NCI-H128 (cell line): Measurements from ENCODE around the gene C1QTNF5.
"Not testable (repeated sequence)": the region's sequence is repeated elsewhere in the genome, so short reads cannot be mapped to it uniquely, and the experiment has no call there.

Experiments
- DNase-seq: peaks from one replicate; lab custom pipeline; 2025; ENCODE audit not compliant: unreplicated experiment; lab: John Stamatoyannopoulos, UW

C1QTNF5 gene, protein sequence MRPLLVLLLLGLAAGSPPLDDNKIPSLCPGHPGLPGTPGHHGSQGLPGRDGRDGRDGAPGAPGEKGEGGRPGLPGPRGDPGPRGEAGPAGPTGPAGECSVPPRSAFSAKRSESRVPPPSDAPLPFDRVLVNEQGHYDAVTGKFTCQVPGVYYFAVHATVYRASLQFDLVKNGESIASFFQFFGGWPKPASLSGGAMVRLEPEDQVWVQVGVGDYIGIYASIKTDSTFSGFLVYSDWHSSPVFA

DNA sequence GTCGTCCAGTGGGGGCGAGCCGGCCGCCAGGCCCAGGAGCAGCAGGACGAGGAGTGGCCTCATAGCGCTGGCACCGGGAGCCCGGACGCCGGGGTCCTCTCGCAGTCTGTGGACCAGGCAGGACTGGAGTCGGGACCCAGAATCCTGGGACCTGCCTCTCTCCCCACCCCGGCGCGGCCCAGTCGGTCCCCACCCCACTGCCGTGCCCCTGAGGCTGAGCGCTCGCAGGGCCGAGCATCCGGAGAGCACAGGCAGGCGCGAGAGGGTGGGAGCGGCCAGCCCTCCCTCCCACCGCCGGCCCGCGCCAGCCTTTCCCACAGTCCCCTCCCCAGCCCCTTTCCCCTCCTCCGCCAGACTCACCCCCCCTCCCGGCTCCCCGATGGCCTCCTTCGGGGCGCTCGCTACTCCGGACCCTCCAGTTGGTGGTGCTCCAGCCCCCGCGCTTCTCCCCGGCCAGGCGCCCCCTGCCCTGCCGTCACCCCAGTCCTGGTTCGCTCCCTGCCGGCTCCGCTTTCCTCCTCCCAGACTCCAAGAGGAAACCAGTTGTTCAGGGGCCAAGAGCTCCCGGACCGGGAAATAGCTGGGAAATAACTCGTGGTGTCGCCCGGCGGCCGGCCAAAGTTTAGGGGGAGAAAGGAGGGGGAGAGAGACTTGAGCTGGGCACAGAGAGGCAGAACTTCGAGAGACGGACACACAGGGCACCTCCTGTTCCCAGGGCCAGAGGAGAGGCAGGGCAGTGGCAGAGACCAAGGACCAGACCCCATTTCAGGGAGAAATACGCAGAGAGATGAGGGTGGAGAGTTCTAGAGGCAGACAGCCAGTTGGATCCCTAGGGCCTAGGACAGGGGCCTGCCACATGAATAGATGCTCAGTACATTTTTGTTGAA lies at the start of gene C1QTNF5:
TSS of gene C1QTNF5 (minus strand) at position 549 of the 887 bp plus-strand sequence. CDS start at position 63, 486 bp downstream.
- no peak for DNase-seq

DNA sequence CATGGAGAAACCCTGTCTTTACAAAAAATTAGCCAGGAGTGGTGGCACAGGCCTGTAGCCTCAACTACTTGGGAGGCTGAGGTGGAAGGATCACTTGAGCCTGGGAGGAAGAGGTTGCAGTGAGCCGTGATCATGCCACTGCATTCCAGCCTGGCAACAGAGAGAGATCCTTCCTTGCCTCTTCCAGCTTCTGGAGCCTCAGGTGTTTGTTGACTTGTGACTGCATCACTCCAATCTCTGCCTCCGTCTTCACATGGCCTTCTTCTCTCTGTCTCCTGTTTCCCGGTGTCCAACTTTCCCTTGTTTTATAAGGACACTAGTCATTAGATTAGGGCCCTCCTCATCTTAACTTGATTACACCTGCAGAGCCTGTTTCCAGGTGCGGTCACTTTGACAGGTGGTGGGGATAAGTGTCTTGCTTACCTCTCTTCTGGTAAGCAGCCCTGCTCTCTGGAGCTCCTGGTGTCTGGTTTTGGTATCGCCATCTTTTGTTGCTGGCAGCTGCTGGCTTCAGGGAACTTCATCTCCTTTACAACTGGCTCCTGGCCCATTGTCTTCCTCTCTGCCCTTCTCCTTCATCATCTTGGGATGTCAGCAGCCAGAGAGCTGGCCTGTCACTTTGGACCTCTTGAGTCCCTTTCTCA lies 49.0 kb upstream of the C1QTNF5 start:
- peak; percentile 8 for DNase-seq

DNA sequence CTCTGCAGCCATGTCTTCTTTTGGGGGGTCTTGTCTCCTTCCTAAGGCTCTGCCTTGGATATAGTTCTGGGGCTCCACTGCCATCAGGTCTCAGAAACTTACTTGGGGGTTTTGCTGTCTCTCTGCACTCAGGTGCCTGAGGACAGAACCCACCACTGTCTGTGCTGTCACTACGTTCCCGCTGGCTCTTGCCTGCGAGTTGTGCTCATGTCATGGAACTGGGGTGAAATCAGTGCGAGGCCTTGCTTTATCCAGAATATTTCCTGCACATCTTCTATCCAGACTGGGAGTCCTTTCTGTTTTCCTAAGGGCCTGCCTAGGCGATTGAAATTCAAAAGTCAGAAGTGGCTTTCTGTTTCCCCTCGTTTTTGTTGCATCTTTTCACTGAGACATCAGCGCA lies 47.4 kb upstream of the C1QTNF5 start:
- no peak for DNase-seq

DNA sequence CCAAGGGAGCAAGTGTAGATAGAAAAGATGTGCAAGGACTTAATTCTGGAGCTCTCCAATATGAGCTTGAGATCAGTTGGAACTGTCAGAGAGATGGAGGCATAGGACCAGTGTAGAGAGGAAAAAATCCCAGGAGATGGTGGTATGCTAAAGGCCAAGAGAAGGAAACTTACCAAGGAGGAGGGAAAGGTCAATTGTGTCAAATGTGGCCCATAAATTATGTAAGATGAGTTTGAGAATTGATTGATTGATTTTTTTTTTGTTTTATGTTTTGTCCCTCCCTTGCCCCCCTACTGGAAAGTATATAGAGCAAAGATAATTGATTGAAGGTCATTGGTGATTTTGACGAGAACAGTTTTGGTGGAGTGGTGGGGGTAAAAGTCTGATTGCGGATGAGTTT lies 43.6 kb upstream of the C1QTNF5 start:
- no peak for DNase-seq

DNA sequence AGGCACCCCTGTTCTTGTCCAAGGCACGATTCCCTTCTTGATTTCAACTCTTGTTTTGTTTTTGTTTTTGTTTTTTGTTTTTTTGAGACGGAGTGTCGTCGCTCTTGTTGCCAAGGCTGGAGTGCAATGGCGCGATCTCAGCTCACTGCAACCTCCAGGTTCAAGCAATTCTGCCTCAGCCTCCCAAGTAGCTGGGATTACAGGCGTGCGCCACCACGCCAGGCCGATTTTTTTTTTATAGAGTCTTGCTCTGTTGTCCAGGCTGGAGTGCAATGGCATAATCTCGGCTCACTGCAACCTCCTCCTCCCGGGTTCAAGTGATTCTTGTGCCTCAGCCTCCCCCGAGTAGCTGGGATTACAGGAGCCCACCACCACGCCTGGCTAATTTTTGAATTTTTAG lies 41.8 kb upstream of the C1QTNF5 start:
- not testable (repeated sequence) for DNase-seq

DNA sequence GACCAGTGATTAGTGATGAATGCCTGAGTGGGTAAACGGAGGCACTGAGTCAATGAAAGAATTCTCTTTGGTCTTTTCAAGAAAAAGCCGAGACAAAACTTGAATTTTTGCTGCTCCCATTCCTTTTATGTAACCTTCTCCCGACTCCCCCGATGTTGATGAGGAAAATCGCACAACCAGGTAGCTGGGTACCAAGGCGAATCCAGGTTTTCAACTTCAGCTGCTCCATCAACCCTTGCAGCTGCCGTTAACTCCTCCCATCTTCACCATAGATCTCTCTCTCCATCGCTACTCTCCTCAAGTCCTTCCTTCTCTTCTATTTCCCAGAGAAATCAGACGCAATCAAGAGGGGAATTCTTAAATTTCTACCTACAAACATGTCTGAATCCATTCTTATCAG lies 41.4 kb upstream of the C1QTNF5 start:
- DNase-seq: no peak

DNA sequence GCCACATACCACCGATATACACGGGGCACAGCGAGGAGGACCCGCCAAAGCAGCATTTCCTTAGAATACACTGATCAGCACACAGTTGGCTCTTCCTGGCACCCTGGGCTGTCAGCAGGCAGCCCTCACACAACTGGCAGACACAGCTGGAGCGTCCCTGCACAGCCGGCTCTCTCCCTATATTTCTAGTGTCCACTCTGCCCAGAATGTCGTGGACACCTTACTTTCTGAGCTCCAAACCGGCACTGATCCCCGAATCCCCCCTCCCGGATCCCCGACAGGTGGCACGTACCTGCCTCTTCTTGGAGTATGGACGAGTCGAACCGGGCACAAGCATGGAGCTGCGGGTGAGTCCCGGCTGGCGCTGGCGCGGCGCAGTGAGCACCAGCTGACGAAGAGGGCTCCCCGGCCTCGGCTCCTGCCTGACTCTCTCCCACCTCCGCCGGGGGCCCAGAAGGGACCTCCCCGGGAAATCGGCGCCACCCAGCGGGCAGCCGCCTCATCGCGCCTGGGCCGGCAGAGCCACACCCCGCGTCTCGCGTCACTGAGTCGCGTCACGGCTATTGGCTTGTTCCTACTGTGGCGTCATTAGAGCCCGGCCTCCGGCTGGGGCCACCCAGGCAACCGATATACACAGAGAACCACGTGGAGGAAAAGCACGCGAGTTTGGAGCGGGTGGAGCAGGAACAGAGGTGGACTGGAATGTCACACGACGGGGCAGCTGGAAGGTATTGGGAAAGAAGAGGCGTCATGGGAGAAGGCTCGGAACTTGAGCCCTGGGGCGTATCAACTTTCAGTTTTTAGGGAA lies 40.7 kb upstream of the C1QTNF5 start, which contains the start of gene USP2:
TSS of gene USP2 (minus strand) at position 510 of the 808 bp plus-strand sequence. CDS start 8,210 bp downstream, outside the sequence.
- peak; percentile 86 for DNase-seq

DNA sequence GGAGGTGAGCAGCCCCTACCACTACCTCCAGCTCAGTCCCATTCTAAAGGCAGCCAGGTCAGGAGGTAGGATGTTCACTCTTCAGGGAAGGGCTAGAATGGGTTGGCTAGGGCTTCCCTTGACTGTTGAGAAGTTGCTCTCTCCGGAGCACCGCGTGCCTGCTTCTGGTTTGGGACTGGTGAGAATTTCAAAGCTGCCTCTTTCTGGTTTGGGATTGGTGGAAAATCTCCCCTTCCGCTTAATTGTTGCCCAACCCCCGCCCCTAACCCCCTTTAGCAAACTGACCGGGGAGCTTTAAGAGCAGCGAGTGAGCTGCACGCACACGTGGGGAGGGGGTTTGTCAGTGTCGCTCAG lies 40.1 kb upstream of the C1QTNF5 start:
- no peak for DNase-seq

DNA sequence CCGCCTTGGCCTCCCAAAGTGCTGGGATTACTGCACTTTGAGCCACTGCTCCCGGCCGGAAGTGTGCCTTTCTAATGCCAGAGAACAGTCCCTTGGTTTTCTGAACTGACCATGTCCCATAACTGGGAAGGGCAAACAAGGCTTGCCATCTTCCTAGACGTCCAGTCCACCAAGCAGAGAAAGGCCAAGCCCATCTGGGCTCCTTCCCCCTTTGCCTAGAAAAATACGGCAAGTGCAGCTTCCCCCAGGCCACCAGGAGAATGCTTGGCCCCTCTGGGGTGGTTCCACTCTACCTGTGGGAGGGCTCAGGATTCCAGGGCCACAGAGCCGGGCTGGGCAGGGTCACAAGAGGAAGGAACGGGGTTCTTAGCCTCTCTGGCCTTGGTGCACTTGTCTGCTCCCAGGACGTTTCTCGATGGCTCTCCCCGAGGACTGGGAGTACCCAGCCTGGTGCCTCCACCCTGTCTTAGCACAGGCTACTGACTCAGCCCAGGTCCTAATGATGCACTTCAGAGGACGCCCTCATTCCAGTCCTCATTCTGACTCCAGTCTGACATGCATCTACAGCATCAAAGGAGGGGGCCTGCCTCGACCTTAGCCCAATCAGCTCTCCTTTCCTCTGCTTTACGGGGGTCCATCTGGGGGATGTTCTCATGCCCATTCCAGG lies 39.6 kb upstream of the C1QTNF5 start:
- no peak for DNase-seq

DNA sequence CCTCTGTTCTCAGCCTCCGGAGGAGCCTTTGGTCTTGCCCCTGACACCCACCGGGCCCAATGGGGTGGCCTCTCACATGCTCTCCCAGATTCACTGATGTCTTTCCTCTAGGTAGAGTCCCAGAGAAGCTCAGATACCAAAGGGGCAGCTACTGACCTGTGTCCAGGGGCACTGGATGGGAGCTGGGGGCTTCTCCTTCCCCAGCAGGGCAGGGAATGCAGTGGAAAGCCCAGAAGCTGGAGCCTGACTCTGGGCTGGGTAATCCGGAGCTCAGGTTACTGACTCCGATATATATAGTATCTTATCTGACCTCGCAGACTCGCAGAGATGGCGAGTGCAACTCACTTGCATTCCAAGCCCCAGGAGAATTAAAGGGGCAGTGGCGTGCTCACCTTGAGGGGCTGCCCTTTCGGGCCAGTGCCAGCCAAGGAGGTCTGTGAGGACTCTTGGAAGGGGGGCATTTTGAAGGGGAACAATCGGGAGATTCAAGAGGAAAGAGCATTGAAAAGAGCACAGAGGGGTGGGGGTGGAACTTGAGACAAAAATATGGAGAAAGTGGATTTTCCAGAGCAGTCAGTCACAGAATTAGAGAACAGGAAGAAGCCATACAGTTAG lies 38.3 kb upstream of the C1QTNF5 start:
- no peak for DNase-seq

DNA sequence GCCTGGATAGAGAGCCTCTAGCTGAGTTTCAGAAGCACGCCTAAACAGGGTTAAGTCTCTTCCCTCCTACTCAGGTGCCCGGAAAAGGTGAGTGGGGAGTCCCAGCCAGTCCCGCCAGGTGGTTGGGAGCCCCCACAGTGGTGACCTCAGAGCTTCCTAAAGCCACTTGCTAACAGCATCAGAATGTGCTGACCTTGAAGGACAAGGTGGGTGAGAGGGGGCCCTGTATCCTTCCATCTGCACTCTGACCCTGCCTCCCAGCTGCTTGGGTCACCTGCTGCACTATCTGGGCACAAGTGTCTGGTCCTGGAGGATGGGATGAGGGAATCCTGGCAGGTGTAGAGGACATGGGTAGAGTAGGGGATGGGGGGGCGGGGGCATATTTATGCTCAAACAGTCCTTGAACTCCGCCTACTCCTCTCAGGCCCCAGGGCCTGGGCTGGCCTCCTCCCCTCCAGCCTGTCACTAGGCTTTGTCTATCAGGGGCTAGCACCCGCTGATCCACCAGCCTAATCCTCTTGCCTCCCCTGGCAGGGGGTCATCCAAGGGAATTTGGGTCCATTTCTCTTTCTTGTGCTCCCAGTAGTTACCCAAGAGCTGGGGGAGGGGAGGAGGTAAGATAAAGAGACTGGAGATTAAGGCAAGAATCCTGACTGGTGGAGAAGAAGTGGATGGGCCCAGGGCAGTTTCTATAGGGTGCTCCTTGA lies 37.4 kb upstream of the C1QTNF5 start:
- no peak for DNase-seq

DNA sequence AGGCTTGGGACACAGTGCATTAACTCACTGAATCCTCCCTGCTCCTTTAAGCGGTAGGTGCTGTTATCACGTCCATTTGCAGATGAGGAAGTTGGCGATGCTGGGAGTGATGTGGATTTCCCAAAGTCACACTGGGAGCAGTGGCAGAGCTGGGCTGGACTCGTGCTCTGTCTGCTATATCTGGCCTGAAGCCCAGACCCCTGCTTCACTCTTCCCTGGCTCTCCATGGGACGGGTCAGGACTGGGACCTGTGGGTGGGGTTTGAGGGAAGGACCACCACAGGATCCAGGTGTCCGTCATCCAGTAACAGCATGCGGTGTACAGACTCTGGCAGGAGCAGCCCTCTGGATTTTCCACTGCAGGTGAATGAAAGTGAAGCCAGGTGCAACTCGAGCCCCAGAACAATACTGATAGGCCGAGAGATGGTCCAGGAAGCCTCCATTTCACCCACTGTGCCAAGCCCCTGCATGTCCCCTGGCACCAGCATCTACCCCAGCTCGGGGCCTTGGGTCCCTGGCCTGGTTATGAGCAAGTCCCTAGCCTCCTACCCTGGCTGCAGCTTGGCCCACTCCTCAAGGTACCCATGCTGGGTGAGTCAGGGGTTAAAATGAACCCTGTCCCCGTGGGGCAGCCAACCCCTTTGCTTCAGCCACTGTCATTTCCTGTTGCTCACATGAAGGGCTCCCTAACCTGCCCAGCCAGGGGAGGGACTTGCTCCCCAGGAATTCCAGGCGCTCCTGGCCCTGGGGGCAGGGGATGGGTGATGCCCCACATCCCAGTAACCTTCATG lies 36.6 kb upstream of the C1QTNF5 start:
- DNase-seq: no peak

DNA sequence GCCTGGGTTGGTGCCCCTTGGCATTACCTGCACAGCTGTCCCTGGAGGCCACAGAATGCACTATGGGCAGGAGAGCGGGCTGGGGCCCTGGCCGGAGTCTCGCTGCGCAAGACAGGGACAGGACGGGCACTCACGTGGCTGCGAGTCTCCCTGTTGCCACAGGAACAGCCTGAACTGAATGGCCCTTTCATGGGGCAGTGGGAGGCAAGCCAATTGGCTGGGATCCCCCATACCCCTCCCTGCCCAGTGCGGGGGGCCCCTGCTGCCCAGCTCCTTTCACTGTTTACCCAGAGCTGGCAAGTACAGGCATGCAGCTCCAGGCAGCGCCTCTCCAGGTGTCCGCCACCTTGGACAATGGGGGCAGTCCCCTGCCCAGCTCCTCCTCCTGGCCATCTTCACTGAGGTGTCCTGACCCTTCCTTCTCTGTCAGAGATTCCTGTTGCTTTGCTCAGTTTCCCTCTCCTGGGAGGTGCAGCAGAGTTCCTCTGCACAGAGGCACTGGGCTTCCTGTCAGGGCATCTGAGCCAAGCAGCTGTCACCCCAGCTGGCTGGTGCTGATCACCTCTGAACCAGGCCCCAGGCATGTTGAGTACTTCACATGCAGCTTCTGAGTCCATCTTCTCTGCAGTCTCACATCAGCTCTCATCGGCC lies 35.6 kb upstream of the C1QTNF5 start:
- DNase-seq: no peak

DNA sequence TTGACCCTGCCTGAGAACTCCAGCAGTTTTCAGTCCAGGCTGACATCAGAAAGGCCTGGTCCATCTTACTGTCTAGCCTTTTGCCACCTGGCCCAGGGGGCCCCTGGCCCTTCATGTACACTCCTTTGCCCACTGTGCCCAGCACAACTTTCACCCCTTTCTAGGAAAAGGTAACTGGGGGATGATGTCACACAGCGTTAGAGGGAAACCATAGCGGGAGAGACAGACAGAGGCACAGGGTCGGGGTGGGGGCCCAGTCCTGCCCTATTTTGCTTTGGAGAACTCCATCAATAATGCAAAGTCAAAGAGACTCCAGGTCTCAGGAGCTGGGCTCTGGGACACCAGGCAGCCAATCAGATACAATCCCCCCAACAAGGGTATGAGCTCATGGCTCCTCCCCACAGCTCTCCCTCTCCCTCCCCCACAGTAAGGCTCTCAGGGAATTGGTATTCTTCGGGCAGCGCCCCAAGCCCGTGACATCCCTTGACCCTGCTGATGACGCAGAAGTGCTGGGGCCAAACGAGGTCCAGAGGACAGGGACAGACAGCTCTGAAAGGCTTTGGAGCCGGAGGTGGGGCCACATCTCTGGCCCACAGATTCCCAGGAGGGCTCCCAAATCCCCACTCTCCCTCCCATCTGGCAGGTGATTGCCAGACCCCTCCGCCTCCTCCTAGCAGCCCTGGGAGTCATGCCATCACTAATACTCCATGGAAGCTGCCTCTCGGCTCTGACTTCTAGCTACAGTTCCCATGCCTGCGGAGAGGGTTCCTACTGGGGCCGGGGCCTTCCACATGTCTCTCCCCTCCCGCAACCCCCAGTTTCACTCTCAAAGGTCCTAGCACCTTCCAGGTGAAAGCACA lies 34.9 kb upstream of the C1QTNF5 start:
- no peak for DNase-seq

DNA sequence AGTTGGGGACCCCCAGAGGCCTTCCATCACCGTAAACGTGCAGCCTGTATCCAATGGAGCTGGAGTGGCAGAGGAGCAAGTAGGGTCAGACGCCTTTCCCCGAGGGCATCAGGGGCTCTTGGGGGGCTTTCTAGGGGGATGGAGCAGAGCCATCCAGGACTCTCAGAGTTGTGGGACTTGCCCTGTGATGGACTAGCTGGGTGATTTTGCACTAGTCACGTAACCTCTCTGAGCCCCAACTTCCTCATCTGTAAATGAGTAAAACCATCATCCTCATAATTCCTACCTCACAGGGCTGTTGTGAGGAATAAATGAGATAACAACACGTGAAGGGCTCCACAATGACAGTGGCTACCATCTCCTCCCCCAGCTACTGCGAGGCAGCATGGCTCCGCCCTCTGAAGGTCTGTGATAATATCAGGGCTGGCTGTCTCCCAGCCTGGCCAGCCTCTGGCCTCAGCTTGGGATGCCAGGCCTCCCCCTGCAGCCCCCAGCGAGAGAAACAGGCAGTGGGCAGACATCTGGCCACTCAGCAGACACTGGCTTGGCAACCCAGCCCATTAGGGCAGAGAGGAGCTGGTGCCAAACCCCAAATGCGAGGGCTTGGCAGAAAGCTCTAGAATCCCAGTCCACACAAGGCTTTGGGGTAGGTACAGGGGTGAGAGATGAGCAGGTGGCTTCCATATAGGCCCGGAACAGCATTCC lies 34.1 kb upstream of the C1QTNF5 start:
- no peak for DNase-seq

DNA sequence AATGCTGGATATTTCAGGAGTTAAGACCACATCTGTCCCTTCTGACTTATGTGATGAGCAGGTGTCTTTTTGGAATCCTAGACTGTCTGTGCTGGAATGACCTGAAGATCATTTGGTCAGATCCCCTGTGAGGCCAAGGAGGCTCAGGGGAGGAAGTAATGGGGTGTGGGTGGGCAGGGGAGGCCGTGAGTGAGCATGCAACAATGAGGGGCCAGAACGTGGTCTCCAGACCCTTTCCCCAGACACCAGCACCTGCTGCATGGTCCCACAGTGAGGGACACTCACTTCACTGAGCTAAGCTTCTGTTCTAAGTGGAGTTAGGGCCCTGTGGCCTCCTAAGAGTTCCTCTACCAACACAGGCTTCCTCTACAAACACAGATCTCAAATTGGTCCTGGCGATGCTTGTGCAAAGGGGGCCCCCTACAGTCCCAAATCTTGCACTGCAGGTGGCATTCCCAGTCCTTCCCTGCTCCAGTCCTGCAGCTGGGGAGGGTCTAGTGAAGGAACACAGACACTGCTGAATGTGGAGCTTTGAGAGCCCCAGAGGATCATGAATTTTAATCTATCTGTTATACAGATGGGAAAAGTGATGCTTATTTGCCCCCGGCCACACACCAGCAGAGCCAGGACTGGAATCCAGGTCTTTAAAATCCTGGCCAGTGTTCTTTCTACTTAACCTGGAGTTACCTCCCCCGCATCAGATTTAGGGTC lies 33.4 kb upstream of the C1QTNF5 start:
- no peak for DNase-seq
